BJ (cell line): Measurements from ENCODE around the gene MAT2B. TPM values are rescaled to one million over a fixed set of nuclear protein-coding genes. Genes with fewer than 3 reads are reported as not detected.

ENCODE experiments used
- CTCF ChIA-PET: fragments of 350-600 bp; formaldehyde crosslinking; extraction: SDS; loops from one replicate; lab custom pipeline; 2021; ENCODE audit warnings: antibody characterized with exemption, inconsistent platforms; lab: Yijun Ruan, JAX
- POLR2A ChIA-PET: fragments of 300-600 bp; sonication (Branson Sonifier 250); formaldehyde crosslinking; extraction: SDS; loops from one replicate; lab custom pipeline; 2021; ENCODE audit warnings: antibody characterized with exemption; lab: Charles Lee
- DNase-seq: peaks from one replicate; pipeline ENCODE4 v3.0.0-alpha.2; 2011; ENCODE audit warnings: low read depth
- H3K27me3 ChIP-seq: 2 replicates; pipeline ENCODE4 v1.6.0; 2011; ENCODE audit warnings: low read length; ENCODE audit not compliant: control insufficient read depth, insufficient read depth
- H3K36me3 ChIP-seq: 2 replicates; pipeline ENCODE4 v1.5.1; 2011; ENCODE audit warnings: low read length; ENCODE audit not compliant: control insufficient read depth, insufficient read depth
- H3K4me3 ChIP-seq: 2 replicates; pipeline ENCODE4 v1.5.1; 2011; ENCODE audit warnings: low read depth, mild to moderate bottlenecking, control low read depth, low read length
- CTCF ChIP-seq: IDR thresholded peaks from 2 replicates; pipeline ENCODE4 v1.5.1; 2011; ENCODE audit warnings: low read depth, mild to moderate bottlenecking, control low read depth, inconsistent platforms, low read length, moderate library complexity; ENCODE audit not compliant: insufficient read depth
- polyA plus RNA-seq: library from polyadenylated mRNA; depleted of rRNA; stranded (reverse); fragments of >200 nt; gene quantifications from 2 replicates; pipeline ENCODE4 v1.2.3, GENCODE V29; 2011

Gene MAT2B
- polyA plus RNA-seq, 1 experiment = 23.5 TPM

- DNase-seq = no peak
- H3K36me3 ChIP-seq = no peaks in the 10 kb centered on the region
- H3K27me3 ChIP-seq = no peaks in the 10 kb centered on the region
- no peak overlapping the region for H3K4me3 ChIP-seq
- ChIA-PET POLR2A (no interaction called here), CTCF (no interaction called here)
- TF ChIP-seq CTCF = no peak
These were observed 39.4 kb downstream of the MAT2B start for GRCh38 chr5:163544836-163545235.

- no peak for TF ChIP-seq CTCF
- Histone ChIP-seq H3K36me3 (no peaks in the 10 kb centered on the region), H3K27me3 (no peaks in the 10 kb centered on the region), H3K4me3 (no peak overlapping the region)
- POLR2A ChIA-PET = no interaction called here
- CTCF ChIA-PET = interaction anchor here (0.8 to 1.1 kb wide), 3 partner anchors 13 to 1220 kb away, joined by 3 to 5 read pairs (median 4); no protein-coding TSS in a partner anchor
- DNase-seq = no peak
These were observed 43.2 kb downstream of the MAT2B start for GRCh38 chr5:163548649-163549048.

GRCh38 chr5:163551156-163551555 lies 45.7 kb downstream of the MAT2B start:
- no peak for DNase-seq
- POLR2A ChIA-PET = no interaction called here
- Histone ChIP-seq H3K36me3 (no peaks in the 10 kb centered on the region), H3K4me3 (no peak overlapping the region), H3K27me3 (no peaks in the 10 kb centered on the region)
- CTCF ChIA-PET = no interaction called here
- TF ChIP-seq CTCF = no peak

GRCh38 chr5:163552536-163552935 lies 47.1 kb downstream of the MAT2B start:
- Histone ChIP-seq H3K4me3 (no peak overlapping the region), H3K27me3 (no peaks in the 10 kb centered on the region), H3K36me3 (no peaks in the 10 kb centered on the region)
- CTCF ChIA-PET = no interaction called here
- no peak for DNase-seq
- TF ChIP-seq CTCF = no peak
- POLR2A ChIA-PET = no interaction called here

GRCh38 chr5:163561339-163561738 lies 55.9 kb downstream of the MAT2B start:
- H3K4me3 ChIP-seq = no peak overlapping the region
- H3K27me3 ChIP-seq = peaks cover 2% of the 10 kb centered on the region
- CTCF ChIA-PET = interaction anchor here (1.3 to 6.2 kb wide), 2 partner anchors 13 to 943 kb away, joined by 5 to 55 read pairs; no protein-coding TSS in a partner anchor
- DNase-seq = no peak
- no peak for TF ChIP-seq CTCF
- H3K36me3 ChIP-seq = no peaks in the 10 kb centered on the region
- POLR2A ChIA-PET = no interaction called here
